ENCODE results near the gene RASSF9.

Gene RASSF9

DNA sequence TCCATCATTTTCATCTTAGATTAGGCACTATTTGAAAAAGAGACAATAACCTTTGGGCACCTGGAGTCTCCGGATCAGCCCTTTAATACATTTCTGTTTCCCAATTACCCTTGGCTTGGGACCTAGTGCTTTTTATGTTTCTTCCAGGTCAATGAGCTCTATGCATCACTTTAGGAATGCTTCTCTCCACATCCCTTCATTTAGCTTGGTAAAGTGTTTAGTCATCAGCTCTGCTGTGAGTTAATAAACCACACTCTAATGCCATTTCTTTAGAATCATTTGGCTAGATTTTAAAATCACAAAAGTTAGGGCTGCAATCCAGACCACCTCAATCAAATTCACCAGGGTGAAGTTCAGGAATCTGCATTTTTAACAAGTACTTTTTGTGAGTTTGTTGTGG lies 41.7 kb downstream of the RASSF9 start:
- H3K4me3 ChIP-seq (ENCODE audit: low read length): no peak overlapping the region
- TF ChIP-seq, protein P1, sequence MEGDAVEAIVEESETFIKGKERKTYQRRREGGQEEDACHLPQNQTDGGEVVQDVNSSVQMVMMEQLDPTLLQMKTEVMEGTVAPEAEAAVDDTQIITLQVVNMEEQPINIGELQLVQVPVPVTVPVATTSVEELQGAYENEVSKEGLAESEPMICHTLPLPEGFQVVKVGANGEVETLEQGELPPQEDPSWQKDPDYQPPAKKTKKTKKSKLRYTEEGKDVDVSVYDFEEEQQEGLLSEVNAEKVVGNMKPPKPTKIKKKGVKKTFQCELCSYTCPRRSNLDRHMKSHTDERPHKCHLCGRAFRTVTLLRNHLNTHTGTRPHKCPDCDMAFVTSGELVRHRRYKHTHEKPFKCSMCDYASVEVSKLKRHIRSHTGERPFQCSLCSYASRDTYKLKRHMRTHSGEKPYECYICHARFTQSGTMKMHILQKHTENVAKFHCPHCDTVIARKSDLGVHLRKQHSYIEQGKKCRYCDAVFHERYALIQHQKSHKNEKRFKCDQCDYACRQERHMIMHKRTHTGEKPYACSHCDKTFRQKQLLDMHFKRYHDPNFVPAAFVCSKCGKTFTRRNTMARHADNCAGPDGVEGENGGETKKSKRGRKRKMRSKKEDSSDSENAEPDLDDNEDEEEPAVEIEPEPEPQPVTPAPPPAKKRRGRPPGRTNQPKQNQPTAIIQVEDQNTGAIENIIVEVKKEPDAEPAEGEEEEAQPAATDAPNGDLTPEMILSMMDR (IDR thresholded peaks at IDR 0.05; ENCODE audit: insufficient read depth, low read depth, low read length, missing control alignments): no peak
- DNase-seq (ENCODE audit: low read depth): no peak

DNA sequence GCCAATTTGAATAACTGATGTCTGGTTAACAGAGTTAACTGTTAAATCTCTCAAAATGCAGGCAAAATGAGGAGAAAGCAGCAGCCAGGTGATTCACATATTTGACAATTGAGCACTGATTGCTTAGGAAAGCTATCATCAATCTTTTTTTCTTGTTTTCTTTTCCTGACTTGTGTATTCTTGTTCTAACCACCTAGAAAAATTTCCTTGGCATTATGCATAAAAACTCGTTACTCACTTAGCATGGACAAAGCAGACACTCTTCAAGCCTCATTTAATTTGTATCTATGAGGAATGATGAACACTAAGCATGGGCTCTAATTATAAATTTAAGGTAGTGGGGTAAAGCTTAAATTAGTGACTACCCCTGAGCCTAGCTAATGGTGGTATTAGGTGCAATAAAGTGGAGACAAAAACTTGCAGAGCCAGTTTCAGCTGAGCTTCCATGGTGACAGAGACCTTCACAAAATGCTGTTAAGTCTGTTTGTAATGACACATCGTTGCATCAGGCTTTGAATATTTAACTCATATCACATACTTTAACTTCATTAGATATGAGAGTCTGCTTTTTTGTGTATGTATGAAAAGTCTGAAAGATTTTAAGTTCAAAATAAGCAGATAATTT lies 52.0 kb downstream of the RASSF9 start:
- no peak overlapping the region for H3K4me3 ChIP-seq (ENCODE audit: low read length)
- TF ChIP-seq, protein P1 (IDR thresholded peaks at IDR 0.05; ENCODE audit: insufficient read depth, low read depth, low read length, missing control alignments): no peak
- peak; percentile 82 for DNase-seq (ENCODE audit: low read depth)

DNA sequence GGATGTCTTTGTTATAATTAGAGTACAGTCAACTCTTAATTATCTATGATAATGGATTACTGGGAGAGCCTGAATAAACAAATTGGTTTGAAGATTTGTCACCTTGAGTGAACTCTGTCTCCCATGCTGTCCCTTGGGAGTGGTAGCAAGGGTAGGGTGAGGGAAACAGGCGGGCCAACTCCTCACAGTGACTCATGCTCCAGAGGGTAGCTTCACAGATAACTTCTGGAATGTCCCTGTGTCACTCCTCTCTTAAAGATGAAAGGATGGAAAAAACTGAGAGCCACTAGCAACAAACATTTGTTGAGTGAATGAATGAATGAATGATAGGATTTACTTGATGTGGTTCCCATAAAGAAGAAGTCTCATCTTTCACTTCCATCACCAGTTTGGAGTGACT lies 53.5 kb downstream of the RASSF9 start:
- TF ChIP-seq, protein P1 (IDR thresholded peaks at IDR 0.05; ENCODE audit: insufficient read depth, low read depth, low read length, missing control alignments): no peak
- H3K4me3 ChIP-seq (ENCODE audit: low read length): no peak overlapping the region
- DNase-seq (ENCODE audit: low read depth): peak; percentile 46

DNA sequence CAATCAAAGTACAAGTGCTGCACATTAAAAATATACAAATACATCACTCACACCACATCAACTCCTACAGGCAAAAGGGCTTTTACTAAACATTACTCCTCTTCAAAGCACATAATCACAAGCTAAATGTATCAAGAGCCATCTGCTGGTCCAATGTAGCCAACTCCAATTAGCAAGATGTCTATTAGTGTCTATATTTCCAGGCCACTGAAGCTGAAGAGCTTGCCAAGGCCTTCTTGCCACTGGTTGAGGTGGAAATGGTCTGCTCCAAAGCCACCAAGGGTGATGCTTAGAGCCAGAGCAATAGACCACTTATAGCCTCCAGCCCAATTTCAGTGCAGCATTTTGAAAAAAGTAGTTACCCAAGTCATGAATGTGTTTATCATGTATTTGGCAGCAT lies 54.4 kb downstream of the RASSF9 start:
- H3K4me3 ChIP-seq (ENCODE audit: low read length): no peak overlapping the region
- DNase-seq (ENCODE audit: low read depth): no peak
- TF ChIP-seq, protein P1 (IDR thresholded peaks at IDR 0.05; ENCODE audit: insufficient read depth, low read depth, low read length, missing control alignments): no peak

DNA sequence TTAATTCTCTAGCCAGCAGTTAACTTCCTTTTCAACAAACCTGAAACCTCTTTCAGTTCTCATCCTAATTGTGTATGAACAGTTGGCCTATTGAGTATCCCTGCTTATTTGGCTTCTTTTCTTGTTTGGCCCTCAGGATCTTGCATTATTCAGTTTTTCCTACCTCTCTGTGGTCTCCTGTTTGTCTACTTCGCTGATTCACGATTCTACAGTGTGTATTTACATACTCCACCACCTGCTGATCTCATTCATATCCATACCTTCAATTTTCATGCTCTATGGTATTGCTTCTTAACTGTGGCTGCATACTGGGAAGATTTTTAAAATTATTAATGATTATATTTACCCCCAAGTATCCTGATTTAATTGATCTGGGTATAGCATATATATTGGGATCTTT lies 56.4 kb downstream of the RASSF9 start:
- TF ChIP-seq, protein P1 (IDR thresholded peaks at IDR 0.05; ENCODE audit: insufficient read depth, low read depth, low read length, missing control alignments): no peak
- H3K4me3 ChIP-seq (ENCODE audit: low read length): no peak overlapping the region
- peak; percentile 45 for DNase-seq (ENCODE audit: low read depth)

DNA sequence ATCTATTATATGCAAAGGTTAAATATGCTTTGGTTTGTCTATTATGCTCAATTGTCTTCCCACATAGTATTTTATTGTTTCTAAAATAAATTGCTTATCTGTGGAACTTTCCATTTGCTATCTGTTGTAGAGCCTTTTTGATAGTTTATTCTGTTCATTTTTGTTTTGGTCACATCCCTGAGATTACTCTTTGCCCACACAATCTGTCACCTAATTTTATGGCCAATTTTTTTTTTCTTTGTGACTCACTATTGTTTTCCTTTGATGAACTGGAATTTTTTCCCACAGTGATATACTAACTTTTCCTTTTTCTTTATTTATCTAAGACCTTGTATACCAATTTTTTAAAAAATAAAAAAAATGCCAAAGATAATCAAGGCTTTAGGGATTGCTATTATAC lies 61.1 kb downstream of the RASSF9 start:
- H3K4me3 ChIP-seq (ENCODE audit: low read length): no peak overlapping the region
- DNase-seq (ENCODE audit: low read depth): no peak
- TF ChIP-seq, protein P1 (IDR thresholded peaks at IDR 0.05; ENCODE audit: insufficient read depth, low read depth, low read length, missing control alignments): no peak

DNA sequence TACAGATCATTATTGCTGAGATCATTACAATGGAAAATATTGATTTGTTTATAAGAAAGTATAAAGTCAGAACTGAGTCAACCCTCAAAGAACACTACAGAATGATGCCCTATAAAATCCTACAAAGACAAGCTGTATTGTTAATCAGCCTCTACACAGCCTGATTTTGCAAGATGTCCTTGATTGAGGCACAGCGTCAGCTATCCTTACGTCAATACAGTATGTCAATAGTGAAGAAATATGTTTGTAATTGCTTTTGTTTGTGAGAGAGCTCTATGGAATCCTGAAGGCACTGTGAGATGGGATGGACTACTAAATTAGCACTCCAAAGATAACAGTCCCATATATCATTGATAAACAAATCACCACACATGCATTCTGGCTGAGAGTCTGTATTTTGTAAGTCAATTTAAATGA lies 70.7 kb downstream of the RASSF9 start:
- peak; percentile 17 for DNase-seq (ENCODE audit: low read depth)
- H3K4me3 ChIP-seq (ENCODE audit: low read length): no peak overlapping the region
- TF ChIP-seq, protein P1 (IDR thresholded peaks at IDR 0.05; ENCODE audit: insufficient read depth, low read depth, low read length, missing control alignments): no peak
